ENCODE data around the gene DDAH1.

The DDAH1 gene

DNA sequence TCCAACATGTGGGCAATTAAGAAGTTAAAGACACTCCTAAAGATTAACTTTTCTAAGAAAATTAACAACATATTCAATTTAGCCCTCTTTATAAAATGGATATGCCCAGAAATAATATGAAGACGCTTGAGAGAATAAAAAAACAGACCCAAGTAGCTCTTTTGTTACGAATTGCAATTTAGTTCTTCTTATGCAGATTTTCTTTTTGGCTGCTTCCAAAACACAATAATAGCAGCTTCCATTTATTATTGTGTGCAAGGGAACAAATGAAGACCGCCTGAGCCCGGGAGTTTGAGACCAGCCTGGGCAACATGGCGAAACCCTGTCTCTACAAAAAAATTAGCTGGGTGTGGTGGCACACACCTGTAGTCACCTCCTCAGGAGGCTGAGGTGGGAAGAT is 138.1 kb downstream of the DDAH1 start:
- H3K4me1 Mint-ChIP-seq, result no peaks in the 10 kb centered on the region
- H3K27me3 Mint-ChIP-seq, result peaks cover 5% of the 10 kb centered on the region
- no peaks in the 10 kb centered on the region for H3K36me3 Mint-ChIP-seq
- peaks cover 5% of the 10 kb centered on the region for H3K9me3 Mint-ChIP-seq
- no peak overlapping the region for H3K27ac Mint-ChIP-seq
- H3K4me3 Mint-ChIP-seq, result no peak overlapping the region

DNA sequence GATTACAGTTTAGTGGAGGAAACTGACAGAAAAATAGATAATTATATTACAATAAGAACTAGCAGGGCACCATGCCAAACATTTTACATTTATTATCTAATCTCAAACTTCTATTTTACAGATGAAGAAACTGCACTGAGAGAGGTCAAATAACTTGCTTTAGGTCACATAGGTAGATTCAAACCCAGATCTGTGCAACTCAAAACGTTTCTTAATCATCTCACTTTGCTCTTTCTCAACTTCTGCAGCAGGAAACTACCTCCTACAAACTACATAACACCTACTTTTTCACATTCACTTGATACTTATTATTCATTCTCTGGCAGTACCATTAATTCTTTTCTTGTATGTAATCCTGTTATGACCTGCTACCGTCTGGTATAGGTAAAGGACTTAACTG is 138.6 kb downstream of the DDAH1 start:
- no peaks in the 10 kb centered on the region for H3K36me3 Mint-ChIP-seq
- no peak overlapping the region for H3K27ac Mint-ChIP-seq
- H3K27me3 Mint-ChIP-seq, result peaks cover 4% of the 10 kb centered on the region
- H3K9me3 Mint-ChIP-seq, result peaks cover under 1% of the 10 kb centered on the region
- no peaks in the 10 kb centered on the region for H3K4me1 Mint-ChIP-seq
- H3K4me3 Mint-ChIP-seq, result no peak overlapping the region

DNA sequence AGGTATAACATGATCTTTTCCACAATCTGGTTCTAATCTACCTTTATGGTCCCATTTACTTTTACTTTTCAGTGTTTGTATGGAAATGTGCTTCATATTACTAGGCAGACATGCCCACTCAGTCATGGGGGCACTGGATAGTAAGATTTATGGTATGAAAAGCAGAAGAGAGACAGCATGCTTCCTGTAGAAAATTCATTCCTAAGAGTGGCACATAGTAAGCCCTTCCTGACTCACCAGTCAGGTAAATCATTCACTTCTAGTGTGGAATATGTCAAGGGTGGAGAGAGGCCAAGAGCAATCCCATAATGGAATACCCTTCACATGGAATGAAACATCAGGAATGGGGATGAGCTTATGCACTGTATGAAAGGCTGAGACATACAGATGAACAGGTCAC is 139.0 kb downstream of the DDAH1 start:
- Mint-ChIP-seq H3K27me3 (peaks cover 4% of the 10 kb centered on the region), H3K27ac (no peak overlapping the region), H3K4me3 (no peak overlapping the region), H3K36me3 (no peaks in the 10 kb centered on the region), H3K4me1 (peaks cover under 1% of the 10 kb centered on the region), H3K9me3 (no peaks in the 10 kb centered on the region)

GRCh38 chr1:85323770-85324169 is 141.2 kb downstream of the DDAH1 start:
- H3K27me3 Mint-ChIP-seq, result peaks cover 7% of the 10 kb centered on the region
- H3K9me3 Mint-ChIP-seq, result no peaks in the 10 kb centered on the region
- no peak overlapping the region for H3K4me3 Mint-ChIP-seq
- H3K36me3 Mint-ChIP-seq, result no peaks in the 10 kb centered on the region
- H3K4me1 Mint-ChIP-seq, result peaks cover 4% of the 10 kb centered on the region
- H3K27ac Mint-ChIP-seq, result no peak overlapping the region

DNA sequence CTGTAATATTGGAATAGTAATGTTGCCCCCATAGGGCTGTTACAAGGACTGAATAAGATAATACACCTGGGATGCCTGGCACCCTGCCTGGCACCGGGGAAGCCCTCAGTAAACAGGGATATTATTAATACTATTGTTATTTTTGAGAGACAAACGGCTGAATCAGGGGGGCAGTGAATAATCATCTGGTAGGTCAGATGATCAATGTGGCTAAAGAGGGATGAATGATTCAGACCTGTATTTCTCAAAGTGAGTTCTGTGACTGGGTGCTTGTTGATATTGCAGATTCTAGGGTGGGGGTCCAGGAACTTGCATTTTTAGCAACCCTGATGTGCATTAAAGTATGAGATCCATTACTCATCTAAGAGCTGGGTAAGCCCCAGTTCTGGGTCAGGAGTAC is 142.3 kb downstream of the DDAH1 start:
- Mint-ChIP-seq H3K27ac (no peak overlapping the region), H3K9me3 (no peaks in the 10 kb centered on the region), H3K4me3 (no peak overlapping the region), H3K36me3 (no peaks in the 10 kb centered on the region), H3K27me3 (peaks cover 9% of the 10 kb centered on the region), H3K4me1 (peaks cover 4% of the 10 kb centered on the region)

GRCh38 chr1:85321237-85321964 is 143.6 kb downstream of the DDAH1 start:
- Mint-ChIP-seq H3K9me3 (no peaks in the 10 kb centered on the region), H3K4me1 (peaks cover 4% of the 10 kb centered on the region), H3K27me3 (peaks cover 12% of the 10 kb centered on the region), H3K27ac (no peak overlapping the region), H3K4me3 (no peak overlapping the region), H3K36me3 (no peaks in the 10 kb centered on the region)

DNA sequence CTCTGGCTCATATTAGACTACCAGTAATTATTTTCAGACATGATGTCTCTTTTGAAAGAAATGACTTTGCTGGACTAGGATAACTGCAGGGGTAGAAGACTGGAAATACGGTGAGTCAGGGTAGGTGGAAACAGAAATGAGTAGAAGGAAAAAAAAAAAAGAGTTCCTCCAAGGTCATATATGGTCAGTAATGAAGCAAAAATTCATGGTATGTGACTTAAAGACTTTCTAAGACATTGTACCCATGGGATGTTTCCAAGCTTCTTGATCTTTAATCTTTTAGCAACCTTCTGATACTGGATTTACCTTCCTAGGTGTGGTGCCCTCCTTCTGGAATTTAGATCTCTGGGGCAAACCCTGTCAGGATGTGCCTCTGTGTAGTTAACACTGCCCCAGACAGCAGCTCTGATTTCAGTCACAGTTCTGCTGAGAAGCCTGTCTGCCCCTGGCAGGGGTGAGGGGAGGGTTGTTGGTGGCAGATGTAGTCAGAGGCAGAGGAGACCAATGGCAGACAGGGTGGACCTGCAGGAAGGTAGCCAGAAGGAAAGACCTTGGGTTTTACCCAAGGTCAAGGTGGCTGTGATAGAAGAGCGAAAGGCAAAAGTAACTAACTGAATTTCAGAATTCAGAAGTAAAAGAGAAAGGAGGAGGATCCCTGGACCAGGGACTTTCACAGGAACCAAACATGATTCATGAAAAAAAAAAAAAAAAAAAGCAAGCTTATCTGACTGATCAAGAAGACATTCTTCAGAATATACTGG is 144.4 kb downstream of the DDAH1 start:
- H3K4me1 Mint-ChIP-seq, result peaks cover 4% of the 10 kb centered on the region
- H3K27me3 Mint-ChIP-seq, result peaks cover 10% of the 10 kb centered on the region

DNA sequence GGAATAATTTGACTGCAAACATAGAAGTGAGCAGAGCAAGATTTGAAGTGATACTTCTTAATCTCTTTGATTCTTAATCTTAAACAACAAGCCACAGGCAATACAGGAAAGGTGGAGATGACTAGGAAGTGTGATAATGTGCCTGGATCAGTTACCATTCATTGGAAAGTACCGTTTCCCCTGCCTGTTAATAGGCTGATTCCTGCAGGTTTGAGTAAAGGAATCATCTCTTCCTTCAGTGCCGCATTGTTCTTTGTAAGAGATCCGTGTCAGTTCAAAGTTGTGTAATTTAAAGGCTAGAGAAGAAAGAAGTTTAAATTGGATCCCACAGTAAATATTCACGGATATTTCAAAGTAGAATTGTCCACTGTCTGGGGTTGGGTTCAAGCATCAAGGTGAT is 145.0 kb downstream of the DDAH1 start:
- peaks cover 10% of the 10 kb centered on the region for H3K27me3 Mint-ChIP-seq
- H3K4me3 Mint-ChIP-seq, result no peak overlapping the region
- H3K4me1 Mint-ChIP-seq, result peaks cover 4% of the 10 kb centered on the region
- H3K36me3 Mint-ChIP-seq, result no peaks in the 10 kb centered on the region
- no peaks in the 10 kb centered on the region for H3K9me3 Mint-ChIP-seq
- no peak overlapping the region for H3K27ac Mint-ChIP-seq

More for the DNA sequence above, 144.4 kb downstream of the DDAH1 start:
- no peaks in the 10 kb centered on the region for H3K9me3 Mint-ChIP-seq
- H3K27ac Mint-ChIP-seq, result no peak overlapping the region
- H3K4me3 Mint-ChIP-seq, result no peak overlapping the region
- H3K36me3 Mint-ChIP-seq, result no peaks in the 10 kb centered on the region

- no peak overlapping the region for H3K27ac Mint-ChIP-seq
These were observed 145.5 kb downstream of the DDAH1 start for GRCh38 chr1:85319491-85319890.

DNA sequence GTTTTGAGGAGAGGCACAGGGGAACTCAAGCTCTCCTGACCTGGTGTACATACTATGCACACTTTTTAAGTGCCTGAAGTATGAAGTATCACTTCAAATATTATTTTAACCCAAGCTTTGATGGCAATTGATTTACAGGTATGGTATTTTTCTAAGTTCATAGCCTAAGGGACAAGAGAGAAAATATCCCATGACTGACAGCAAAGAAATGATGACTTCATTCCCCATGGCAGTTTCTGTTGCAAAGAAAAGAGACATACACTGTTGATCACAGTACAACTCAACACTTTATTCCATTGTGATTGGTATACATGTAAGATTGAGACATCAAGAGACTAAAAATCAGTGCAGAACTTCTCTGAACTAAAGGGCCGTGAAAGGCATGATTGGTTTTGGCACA is 146.7 kb downstream of the DDAH1 start:
- H3K27me3 Mint-ChIP-seq, result peaks cover 14% of the 10 kb centered on the region
- no peaks in the 10 kb centered on the region for H3K9me3 Mint-ChIP-seq

More at GRCh38 chr1:85319491-85319890, 145.5 kb downstream of the DDAH1 start:
- Mint-ChIP-seq H3K27me3 (peaks cover 10% of the 10 kb centered on the region), H3K4me3 (no peak overlapping the region), H3K4me1 (peaks cover 4% of the 10 kb centered on the region), H3K36me3 (no peaks in the 10 kb centered on the region), H3K9me3 (no peaks in the 10 kb centered on the region)

DNA sequence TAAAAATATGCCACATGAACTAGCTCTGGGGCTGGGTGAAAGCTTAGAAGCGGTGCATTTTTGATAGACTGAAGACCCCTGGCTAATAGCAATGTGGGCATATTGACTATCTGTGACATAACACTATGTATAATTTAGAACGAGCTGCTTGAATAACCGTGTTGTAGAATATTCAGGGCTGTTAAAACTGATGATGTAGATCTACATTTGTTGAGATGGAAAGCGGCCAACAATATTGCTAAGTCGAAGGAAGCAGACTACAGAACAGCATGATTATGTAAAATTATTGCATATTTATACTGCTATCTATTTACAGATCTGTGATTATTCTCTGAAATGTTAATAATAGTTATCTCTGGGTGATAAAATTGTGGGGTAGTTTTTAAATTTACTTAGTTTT is 147.4 kb downstream of the DDAH1 start:
- H3K36me3 Mint-ChIP-seq, result no peaks in the 10 kb centered on the region
- H3K27me3 Mint-ChIP-seq, result peaks cover 14% of the 10 kb centered on the region
- H3K9me3 Mint-ChIP-seq, result no peaks in the 10 kb centered on the region
- H3K4me3 Mint-ChIP-seq, result no peak overlapping the region
- H3K27ac Mint-ChIP-seq, result no peak overlapping the region
- peaks cover 4% of the 10 kb centered on the region for H3K4me1 Mint-ChIP-seq

More for the DNA sequence above, 146.7 kb downstream of the DDAH1 start:
- Mint-ChIP-seq H3K4me3 (no peak overlapping the region), H3K4me1 (peaks cover 4% of the 10 kb centered on the region), H3K27ac (no peak overlapping the region), H3K36me3 (no peaks in the 10 kb centered on the region)

- Mint-ChIP-seq H3K9me3 (no peaks in the 10 kb centered on the region), H3K36me3 (no peaks in the 10 kb centered on the region), H3K27ac (no peak overlapping the region), H3K27me3 (peaks cover 17% of the 10 kb centered on the region), H3K4me1 (peaks cover 4% of the 10 kb centered on the region), H3K4me3 (no peak overlapping the region)
These were observed 148.6 kb downstream of the DDAH1 start for GRCh38 chr1:85316321-85316720.

DNA sequence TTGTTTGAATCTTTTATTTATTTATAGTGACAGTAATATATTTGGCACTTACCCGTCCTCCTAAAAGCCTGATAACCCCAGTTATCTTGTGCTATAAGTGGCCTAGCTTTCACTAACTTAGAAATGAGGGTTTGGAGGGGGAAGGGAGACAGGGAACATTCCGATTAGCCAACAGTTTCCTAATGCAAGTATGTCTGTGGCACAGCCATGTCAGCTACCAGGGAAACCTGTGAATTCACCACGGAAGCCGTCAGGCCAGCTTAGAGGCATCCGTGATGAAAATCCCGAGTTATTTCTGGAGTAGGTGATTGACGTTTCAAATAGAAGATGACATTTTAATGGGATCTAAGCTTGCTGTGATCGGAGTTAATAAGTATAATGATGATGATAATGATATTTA is 149.2 kb downstream of the DDAH1 start:
- peaks cover 17% of the 10 kb centered on the region for H3K27me3 Mint-ChIP-seq
- H3K36me3 Mint-ChIP-seq, result no peaks in the 10 kb centered on the region
- H3K4me1 Mint-ChIP-seq, result peaks cover 3% of the 10 kb centered on the region
- H3K4me3 Mint-ChIP-seq, result no peak overlapping the region
- H3K9me3 Mint-ChIP-seq, result no peaks in the 10 kb centered on the region
- no peak overlapping the region for H3K27ac Mint-ChIP-seq

GRCh38 chr1:85314726-85315125 is 150.2 kb downstream of the DDAH1 start:
- Mint-ChIP-seq H3K27ac (no peak overlapping the region), H3K27me3 (peaks cover 17% of the 10 kb centered on the region), H3K4me3 (no peak overlapping the region), H3K9me3 (no peaks in the 10 kb centered on the region), H3K36me3 (no peaks in the 10 kb centered on the region), H3K4me1 (no peaks in the 10 kb centered on the region)

- Mint-ChIP-seq H3K27ac (no peak overlapping the region), H3K4me3 (no peak overlapping the region), H3K4me1 (no peaks in the 10 kb centered on the region), H3K36me3 (no peaks in the 10 kb centered on the region), H3K27me3 (peaks cover 17% of the 10 kb centered on the region), H3K9me3 (no peaks in the 10 kb centered on the region)
These were observed 150.9 kb downstream of the DDAH1 start for GRCh38 chr1:85313888-85314696.

GRCh38 chr1:85311818-85312217 is 153.1 kb downstream of the DDAH1 start:
- Mint-ChIP-seq H3K27ac (no peak overlapping the region), H3K27me3 (peaks cover 12% of the 10 kb centered on the region), H3K9me3 (no peaks in the 10 kb centered on the region), H3K4me3 (no peak overlapping the region), H3K36me3 (no peaks in the 10 kb centered on the region), H3K4me1 (peaks cover 5% of the 10 kb centered on the region)
